Astrocyte (in vitro differentiated cells and primary cell): ENCODE measurements around the gene PRKACA. TPM values are rescaled to one million over a fixed set of nuclear protein-coding genes. Genes with fewer than 3 reads are reported as not detected.

Source experiments
- DNase-seq: peaks from one replicate; pipeline ENCODE4 v3.0.0-alpha.2; 2010; ENCODE audit warnings: low read depth
- FAIRE-seq: peaks from 2 replicates; lab custom pipeline; 2011; peaks lifted over from hg19 to GRCh38; lab: Jason Lieb, UNC
- H2AFZ ChIP-seq: 2 replicates; pipeline ENCODE4 v1.6.0; 2012; ENCODE audit warnings: low read depth, low read length, inconsistent platforms
- H3K27ac ChIP-seq: 2 replicates; pipeline ENCODE4 v1.5.1; 2011; ENCODE audit warnings: low read depth, low read length, inconsistent platforms
- H3K27me3 ChIP-seq: 2 replicates; pipeline ENCODE4 v1.6.0; 2011; ENCODE audit warnings: low read length, inconsistent platforms; ENCODE audit not compliant: insufficient read depth
- H3K36me3 ChIP-seq: 2 replicates; pipeline ENCODE4 v1.5.1; 2011; ENCODE audit warnings: low read length, inconsistent platforms; ENCODE audit not compliant: insufficient read depth
- H3K4me1 ChIP-seq: 2 replicates; pipeline ENCODE4 v1.5.1; 2011; ENCODE audit warnings: low read length, inconsistent platforms; ENCODE audit not compliant: insufficient read depth
- H3K4me2 ChIP-seq: 2 replicates; pipeline ENCODE4 v1.6.0; 2012; ENCODE audit warnings: low read length, inconsistent platforms
- H3K4me3 ChIP-seq: 2 replicates; pipeline ENCODE4 v1.5.1; 2011; ENCODE audit warnings: low read depth, mild to moderate bottlenecking, low read length, inconsistent platforms; ENCODE audit not compliant: insufficient read depth
- H3K79me2 ChIP-seq: 2 replicates; pipeline ENCODE4 v1.6.0; 2012; ENCODE audit warnings: mild to moderate bottlenecking, low read length, inconsistent platforms; ENCODE audit not compliant: insufficient read depth
- H3K9ac ChIP-seq: 2 replicates; pipeline ENCODE4 v1.6.0; 2012; ENCODE audit warnings: mild to moderate bottlenecking, low read length, inconsistent platforms
- H3K9me3 ChIP-seq: 2 replicates; pipeline ENCODE4 v1.5.1; 2012; ENCODE audit warnings: low read depth, mild to moderate bottlenecking, low read length, inconsistent platforms; ENCODE audit not compliant: insufficient read depth
- H4K20me1 ChIP-seq: 2 replicates; pipeline ENCODE4 v1.6.0; 2012; ENCODE audit warnings: low read length, inconsistent platforms; ENCODE audit not compliant: insufficient read depth
- H3K27ac Mint-ChIP-seq: one replicate; pipeline ENCODE4 v1.8.0; 2021; ENCODE audit warnings: mild to moderate bottlenecking, mixed read lengths; ENCODE audit not compliant: unreplicated experiment
- H3K27me3 Mint-ChIP-seq: one replicate; pipeline ENCODE4 v1.8.0; 2021; ENCODE audit warnings: low read depth, mixed read lengths; ENCODE audit not compliant: unreplicated experiment
- H3K36me3 Mint-ChIP-seq: one replicate; pipeline ENCODE4 v1.8.0; 2021; ENCODE audit warnings: low read depth, mixed read lengths; ENCODE audit not compliant: unreplicated experiment
- H3K4me1 Mint-ChIP-seq: one replicate; pipeline ENCODE4 v1.8.0; 2021; ENCODE audit warnings: low read depth, mixed read lengths; ENCODE audit not compliant: unreplicated experiment
- H3K4me3 Mint-ChIP-seq: one replicate; pipeline ENCODE4 v1.8.0; 2021; ENCODE audit warnings: mild to moderate bottlenecking, moderate library complexity, mixed read lengths; ENCODE audit not compliant: unreplicated experiment
- H3K9me3 Mint-ChIP-seq: one replicate; pipeline ENCODE4 v1.8.0; 2021; ENCODE audit warnings: mild to moderate bottlenecking, mixed read lengths; ENCODE audit not compliant: unreplicated experiment
- CTCF ChIP-seq: IDR thresholded peaks from 2 replicates; pipeline ENCODE4 v1.5.1; 2011; ENCODE audit warnings: low read depth, mild to moderate bottlenecking, inconsistent platforms, low read length, moderate library complexity; ENCODE audit not compliant: insufficient read depth
- EZH2 ChIP-seq: IDR thresholded peaks from 2 replicates; pipeline ENCODE4 v1.6.1; 2012; ENCODE audit warnings: mild to moderate bottlenecking, low read length, inconsistent platforms; ENCODE audit not compliant: insufficient read depth
- total RNA-seq: library from RNA; stranded (reverse); gene quantifications from 2 replicates; pipeline ENCODE4 v1.2.1, GENCODE V29; 2021

The PRKACA gene
- total RNA-seq, 1 donor from 2014 or later = 80.5 TPM

GRCh38 chr19:14061751-14062557 is 55.6 kb downstream of the PRKACA start, which contains the start of gene PALM3:
Gene PALM3 (minus strand): TSS chr19:14062076. CDS start chr19:14061980, 96 bp downstream.
- Histone ChIP-seq H3K9me3 (no peaks in the 10 kb centered on the region), H3K27me3 (peaks cover 21% of the 10 kb centered on the region), H3K4me2 (no peak within 1 kb of the TSS), H3K27ac (no peak within 1 kb of the TSS), H3K36me3 (no peaks in the 10 kb centered on the region), H3K4me1 (peaks cover 3% of the 10 kb centered on the region), H2AFZ (no peak within 1 kb of the TSS), H3K4me3 (no peak within 1 kb of the TSS), H4K20me1 (no peaks in the 10 kb centered on the region), H3K79me2 (no peaks in the 10 kb centered on the region), H3K9ac (no peak within 1 kb of the TSS)
- no peaks in the 10 kb centered on the region for H3K4me1 Mint-ChIP-seq
- FAIRE-seq = no peak
- no peak within 1 kb of the TSS for H3K4me3 Mint-ChIP-seq
- no peak for DNase-seq
- no peaks in the 10 kb centered on the region for H3K36me3 Mint-ChIP-seq
- TF ChIP-seq CTCF (no peak), EZH2 (no peak)
- no peaks in the 10 kb centered on the region for H3K9me3 Mint-ChIP-seq
- H3K27ac Mint-ChIP-seq = no peak within 1 kb of the TSS
- H3K27me3 Mint-ChIP-seq = peaks cover 29% of the 10 kb centered on the region

DNA sequence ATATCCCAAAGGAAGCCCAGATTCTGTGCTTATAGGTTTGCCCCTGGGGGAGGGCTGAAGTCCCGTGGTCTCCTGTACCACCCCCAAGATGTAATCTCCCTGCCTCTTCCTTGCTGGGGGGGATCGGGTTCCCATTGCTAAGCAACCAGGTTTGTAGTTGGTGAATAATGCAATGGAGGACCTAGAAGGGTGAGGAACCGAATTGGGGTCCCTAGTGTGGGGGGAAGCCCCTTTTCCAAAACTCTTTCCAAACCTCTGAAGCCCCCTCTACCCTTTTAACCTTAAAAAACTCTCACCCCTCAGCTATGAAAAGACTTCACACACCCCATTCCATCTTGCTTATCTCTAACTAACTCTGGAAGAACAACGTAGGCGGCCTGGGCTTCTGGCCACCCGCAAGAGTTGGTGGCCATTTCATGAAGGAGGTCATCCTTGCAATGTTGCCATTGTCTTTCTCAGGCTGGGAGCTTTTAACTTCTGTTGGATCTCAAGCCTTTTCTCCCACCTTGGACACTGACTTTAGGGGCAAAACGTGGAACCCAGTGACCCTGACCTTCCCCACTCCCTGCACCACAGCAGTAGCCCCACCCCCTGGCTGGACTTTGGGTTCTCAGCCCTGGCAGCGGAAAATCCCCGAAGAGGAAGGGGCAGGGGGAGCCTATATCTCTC is 56.3 kb downstream of the PRKACA start:
- peaks cover 29% of the 10 kb centered on the region for H3K27me3 Mint-ChIP-seq
- Histone ChIP-seq H3K27ac (no peak overlapping the region), H3K4me1 (peaks cover 3% of the 10 kb centered on the region), H3K36me3 (no peaks in the 10 kb centered on the region), H2AFZ (no peak overlapping the region), H3K4me3 (no peak overlapping the region), H3K9ac (no peak overlapping the region), H3K79me2 (no peaks in the 10 kb centered on the region), H4K20me1 (no peaks in the 10 kb centered on the region), H3K27me3 (peaks cover 18% of the 10 kb centered on the region), H3K9me3 (no peaks in the 10 kb centered on the region), H3K4me2 (no peak overlapping the region)
- TF ChIP-seq EZH2 (no peak), CTCF (no peak)
- no peaks in the 10 kb centered on the region for H3K9me3 Mint-ChIP-seq
- H3K36me3 Mint-ChIP-seq = no peaks in the 10 kb centered on the region
- DNase-seq (peak; percentile 45), FAIRE-seq (no peak)
- H3K27ac Mint-ChIP-seq = no peak overlapping the region
- H3K4me3 Mint-ChIP-seq = no peak overlapping the region
- H3K4me1 Mint-ChIP-seq = no peaks in the 10 kb centered on the region
